HG02970 (cell line): ENCODE data around the gene ANKAR.
"Not testable (repeated sequence)": the region's sequence is repeated elsewhere in the genome, so short reads cannot be mapped to it uniquely, and the experiment has no call there.

Experiments
- ATAC-seq: cut with Tn5 transposase; IDR thresholded peaks from one replicate; pipeline ENCODE4 v1.9.1; 2021; ENCODE audit warnings: mild to moderate bottlenecking, moderate library complexity, moderate number of reproducible peaks; ENCODE audit not compliant: unreplicated experiment, low FRiP score

Gene ANKAR

DNA sequence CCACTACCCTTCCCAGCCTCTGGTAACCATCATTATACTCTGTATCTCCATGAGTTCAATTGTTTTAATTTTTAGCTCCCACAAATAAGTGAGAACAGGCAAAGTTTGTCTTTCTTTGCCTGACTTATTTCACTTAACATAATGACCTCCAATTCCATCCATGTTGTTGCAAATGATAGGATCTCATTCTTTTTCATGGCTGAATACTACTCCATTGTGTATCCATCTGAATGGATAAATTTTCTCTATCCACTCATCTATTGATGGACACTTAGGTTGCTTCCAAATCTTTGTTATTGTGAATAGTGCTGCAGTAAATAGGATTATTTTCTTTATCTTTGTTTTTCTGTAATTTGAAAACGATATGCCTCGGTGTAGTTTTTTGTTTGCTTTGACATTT lies 26.2 kb downstream of the ANKAR start:
- no peak for ATAC-seq

DNA sequence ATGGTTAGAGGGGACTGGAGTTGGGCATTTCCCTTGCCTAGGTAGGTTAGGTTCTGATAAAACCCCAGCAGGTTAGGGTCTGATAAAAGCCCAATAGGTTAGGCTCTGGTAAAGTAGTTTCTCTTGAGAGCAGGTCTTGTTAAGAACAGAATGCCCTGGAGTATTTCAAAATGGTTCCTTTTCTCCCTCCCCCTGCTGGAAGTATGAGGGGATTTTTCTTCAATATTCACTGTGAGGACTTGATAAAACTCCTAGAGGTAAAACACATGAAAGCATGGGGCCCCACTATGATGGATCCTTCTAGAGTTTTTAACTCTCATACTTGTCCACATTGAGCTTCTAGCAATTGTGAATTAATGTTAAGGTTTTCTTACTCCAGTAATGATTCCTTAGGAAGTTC lies 27.6 kb downstream of the ANKAR start:
- ATAC-seq: no peak

DNA sequence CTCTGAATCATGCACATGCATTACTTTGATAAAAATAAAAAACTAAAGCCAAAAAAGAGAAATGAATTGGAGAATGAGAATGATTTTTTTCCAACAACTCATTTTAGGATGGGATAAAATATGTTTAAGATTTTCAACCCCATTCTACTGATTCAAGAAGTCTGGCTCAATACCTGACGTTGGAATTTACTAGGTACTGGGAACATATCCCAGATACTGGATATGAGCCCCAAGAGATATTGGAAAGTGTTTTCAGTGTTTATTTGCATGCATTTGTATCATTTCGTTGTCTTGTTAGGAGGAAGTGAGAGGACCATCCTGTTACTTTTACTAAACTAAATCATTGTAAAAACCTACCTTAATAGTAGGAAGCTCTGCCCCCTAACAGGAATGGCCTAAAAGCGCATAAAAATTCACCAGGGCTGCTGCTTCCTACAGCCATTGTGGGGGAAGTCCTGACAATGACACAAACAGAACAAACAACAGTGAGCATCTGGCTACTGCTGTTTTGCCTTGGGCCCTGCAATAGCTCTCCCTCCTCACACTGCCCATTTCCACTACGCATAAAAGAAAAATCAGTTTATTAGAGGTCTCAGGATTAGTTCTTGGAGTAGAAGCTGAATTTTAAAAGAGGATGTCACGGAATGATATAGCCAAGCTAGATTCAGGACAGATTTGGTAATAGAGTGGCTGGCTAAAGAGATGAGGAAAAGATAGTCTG lies 35.2 kb downstream of the ANKAR start:
- ATAC-seq: no peak

DNA sequence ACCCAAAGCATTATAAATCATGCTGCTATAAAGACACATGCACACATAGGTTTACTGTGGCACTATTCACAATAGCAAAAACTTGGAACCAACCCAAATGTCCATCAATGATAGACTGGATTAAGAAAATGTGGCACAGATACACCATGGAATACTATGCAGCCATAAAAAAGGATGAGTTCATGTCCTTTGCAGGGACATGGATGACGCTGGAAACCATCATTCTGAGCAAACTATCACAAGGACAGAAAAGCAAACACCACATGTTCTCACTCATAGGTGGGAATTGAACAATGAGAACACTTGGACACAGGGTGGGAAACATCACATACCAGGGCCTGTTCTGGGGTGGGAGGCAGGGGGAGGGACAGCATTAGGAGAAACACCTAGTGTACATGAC lies 43.1 kb downstream of the ANKAR start:
- not testable (repeated sequence) for ATAC-seq

DNA sequence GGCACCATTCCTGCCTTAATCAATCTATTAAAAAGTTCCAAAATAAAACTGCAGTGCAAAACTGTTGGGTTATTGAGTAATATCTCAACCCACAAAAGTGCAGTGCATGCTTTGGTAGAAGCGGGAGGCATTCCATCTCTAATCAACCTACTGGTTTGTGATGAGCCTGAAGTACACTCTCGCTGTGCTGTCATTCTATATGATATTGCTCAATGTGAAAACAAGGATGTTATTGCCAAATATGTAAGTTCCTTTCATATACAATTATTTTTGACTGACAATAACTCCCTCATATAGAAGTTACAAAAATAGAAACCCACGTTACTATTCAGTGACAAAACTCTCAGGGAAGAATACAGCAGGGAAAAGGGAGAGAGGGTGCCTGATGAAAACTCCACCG lies 45.1 kb downstream of the ANKAR start:
- no peak for ATAC-seq

DNA sequence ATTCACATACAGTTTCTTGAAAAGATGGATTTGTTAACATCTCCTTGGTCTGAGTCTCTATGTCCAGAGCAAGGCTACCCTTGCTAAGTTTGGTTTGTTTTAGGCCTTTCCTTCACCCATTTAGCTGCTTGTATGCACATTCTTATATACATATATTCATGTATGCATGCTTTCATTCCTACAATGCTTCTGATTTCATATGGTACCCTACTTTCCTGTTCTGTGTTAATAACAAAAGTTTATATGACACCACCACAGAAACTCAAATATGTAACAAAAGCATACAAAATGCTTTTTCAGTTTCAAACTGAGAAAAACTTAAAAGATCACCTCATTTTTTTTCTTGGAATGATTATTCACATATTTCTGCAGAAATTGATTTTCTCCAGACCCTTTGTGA lies 48.7 kb downstream of the ANKAR start:
- no peak for ATAC-seq
